ENCODE measurements around the gene THRB.

The THRB gene

DNA sequence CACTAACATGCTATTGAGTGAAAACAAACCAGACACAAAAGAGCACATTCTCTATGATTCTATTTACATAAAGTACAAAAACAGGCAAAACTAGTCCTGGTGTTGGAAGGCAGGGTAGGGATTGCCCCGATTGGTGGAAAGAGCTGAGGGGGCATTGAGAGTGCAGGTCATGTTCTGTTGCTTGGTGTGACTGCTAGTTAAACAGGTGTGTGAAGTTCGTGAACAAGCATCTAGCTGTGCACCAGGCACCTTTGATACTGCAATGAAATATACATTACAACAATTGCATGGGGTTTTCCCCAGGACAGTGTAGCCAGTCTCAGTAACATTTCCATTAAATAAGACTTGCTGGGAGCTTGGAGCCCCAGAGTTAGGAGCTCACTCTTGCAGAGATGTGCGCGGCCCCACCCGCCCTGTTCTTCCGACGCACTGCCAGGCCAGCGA is 26.3 kb upstream of the THRB start:
- Histone ChIP-seq H4K20me1 (ENCODE audit: low read depth, low read length) (no peaks in the 10 kb centered on the region), H3K9ac (ENCODE audit: low read length) (no peak overlapping the region), H3K36me3 (ENCODE audit: low read length) (no peaks in the 10 kb centered on the region)

DNA sequence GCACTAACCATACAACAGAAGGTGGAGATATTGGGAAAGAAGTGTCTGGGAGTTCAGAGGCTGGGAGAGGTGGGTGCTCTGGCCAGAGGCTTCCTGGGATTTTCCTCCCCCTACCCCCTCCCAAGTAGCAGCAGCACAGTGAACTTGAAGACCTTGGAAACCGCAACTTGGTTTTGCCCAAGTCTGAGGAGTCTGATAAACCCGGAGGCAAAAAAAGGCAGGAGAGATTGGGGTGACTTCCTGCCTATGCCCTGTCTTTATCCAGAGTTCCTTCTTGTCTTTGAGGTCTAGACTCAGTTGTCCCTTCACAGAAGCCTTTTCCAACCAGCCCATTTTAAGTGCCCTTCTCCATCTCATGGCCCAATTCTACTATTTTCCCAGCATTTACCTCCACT is 25.4 kb upstream of the THRB start:
- Histone ChIP-seq H3K9me2 (replicated peaks; ENCODE audit: insufficient read depth, low read length) (no peaks in the 10 kb centered on the region), H3K9ac (ENCODE audit: low read length) (no peak overlapping the region), H3F3A (ENCODE audit: insufficient read depth) (no peaks in the 10 kb centered on the region), H4K20me1 (ENCODE audit: low read depth, low read length) (no peaks in the 10 kb centered on the region), H3K4me3 (ENCODE audit: insufficient read depth, low read length, poor library complexity, severe bottlenecking) (no peak overlapping the region), H2AFZ (ENCODE audit: low read depth, low read length, severe bottlenecking) (no peak overlapping the region), H3K9me3 (ENCODE audit: insufficient read depth, low read length) (no peaks in the 10 kb centered on the region), H3K4me2 (ENCODE audit: low read depth, low read length, poor library complexity, severe bottlenecking) (no peak overlapping the region), H3K27ac (ENCODE audit: low read depth, low read length) (no peak overlapping the region), H3K36me3 (ENCODE audit: low read length) (no peaks in the 10 kb centered on the region), H3K79me2 (ENCODE audit: insufficient read depth, low read length) (no peaks in the 10 kb centered on the region), H3K27me3 (ENCODE audit: low read length) (no peaks in the 10 kb centered on the region)
- no peak for TF ChIP-seq EZH2phosphoT487 (conservative IDR thresholded peaks at IDR 0.05; ENCODE audit: low read length)
- TF ChIP-seq, protein P1, sequence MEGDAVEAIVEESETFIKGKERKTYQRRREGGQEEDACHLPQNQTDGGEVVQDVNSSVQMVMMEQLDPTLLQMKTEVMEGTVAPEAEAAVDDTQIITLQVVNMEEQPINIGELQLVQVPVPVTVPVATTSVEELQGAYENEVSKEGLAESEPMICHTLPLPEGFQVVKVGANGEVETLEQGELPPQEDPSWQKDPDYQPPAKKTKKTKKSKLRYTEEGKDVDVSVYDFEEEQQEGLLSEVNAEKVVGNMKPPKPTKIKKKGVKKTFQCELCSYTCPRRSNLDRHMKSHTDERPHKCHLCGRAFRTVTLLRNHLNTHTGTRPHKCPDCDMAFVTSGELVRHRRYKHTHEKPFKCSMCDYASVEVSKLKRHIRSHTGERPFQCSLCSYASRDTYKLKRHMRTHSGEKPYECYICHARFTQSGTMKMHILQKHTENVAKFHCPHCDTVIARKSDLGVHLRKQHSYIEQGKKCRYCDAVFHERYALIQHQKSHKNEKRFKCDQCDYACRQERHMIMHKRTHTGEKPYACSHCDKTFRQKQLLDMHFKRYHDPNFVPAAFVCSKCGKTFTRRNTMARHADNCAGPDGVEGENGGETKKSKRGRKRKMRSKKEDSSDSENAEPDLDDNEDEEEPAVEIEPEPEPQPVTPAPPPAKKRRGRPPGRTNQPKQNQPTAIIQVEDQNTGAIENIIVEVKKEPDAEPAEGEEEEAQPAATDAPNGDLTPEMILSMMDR (IDR thresholded peaks at IDR 0.05; ENCODE audit: insufficient read depth, low read length, poor library complexity, severe bottlenecking), result no peak

More for the DNA sequence above, 26.3 kb upstream of the THRB start:
- H3K4me2 ChIP-seq (ENCODE audit: low read depth, low read length, poor library complexity, severe bottlenecking), result no peak overlapping the region
- no peaks in the 10 kb centered on the region for H3K9me2 ChIP-seq (replicated peaks; ENCODE audit: insufficient read depth, low read length)
- no peaks in the 10 kb centered on the region for H3K27me3 ChIP-seq (ENCODE audit: low read length)
- TF ChIP-seq, protein P1 (IDR thresholded peaks at IDR 0.05; ENCODE audit: insufficient read depth, low read length, poor library complexity, severe bottlenecking), result no peak
- no peak for TF ChIP-seq EZH2phosphoT487 (conservative IDR thresholded peaks at IDR 0.05; ENCODE audit: low read length)
- H3K27ac ChIP-seq (ENCODE audit: low read depth, low read length), result no peak overlapping the region
- H3F3A ChIP-seq (ENCODE audit: insufficient read depth), result no peaks in the 10 kb centered on the region
- H2AFZ ChIP-seq (ENCODE audit: low read depth, low read length, severe bottlenecking), result no peak overlapping the region
- H3K4me3 ChIP-seq (ENCODE audit: insufficient read depth, low read length, poor library complexity, severe bottlenecking), result no peak overlapping the region
- H3K9me3 ChIP-seq (ENCODE audit: insufficient read depth, low read length), result no peaks in the 10 kb centered on the region
- H3K79me2 ChIP-seq (ENCODE audit: insufficient read depth, low read length), result no peaks in the 10 kb centered on the region

DNA sequence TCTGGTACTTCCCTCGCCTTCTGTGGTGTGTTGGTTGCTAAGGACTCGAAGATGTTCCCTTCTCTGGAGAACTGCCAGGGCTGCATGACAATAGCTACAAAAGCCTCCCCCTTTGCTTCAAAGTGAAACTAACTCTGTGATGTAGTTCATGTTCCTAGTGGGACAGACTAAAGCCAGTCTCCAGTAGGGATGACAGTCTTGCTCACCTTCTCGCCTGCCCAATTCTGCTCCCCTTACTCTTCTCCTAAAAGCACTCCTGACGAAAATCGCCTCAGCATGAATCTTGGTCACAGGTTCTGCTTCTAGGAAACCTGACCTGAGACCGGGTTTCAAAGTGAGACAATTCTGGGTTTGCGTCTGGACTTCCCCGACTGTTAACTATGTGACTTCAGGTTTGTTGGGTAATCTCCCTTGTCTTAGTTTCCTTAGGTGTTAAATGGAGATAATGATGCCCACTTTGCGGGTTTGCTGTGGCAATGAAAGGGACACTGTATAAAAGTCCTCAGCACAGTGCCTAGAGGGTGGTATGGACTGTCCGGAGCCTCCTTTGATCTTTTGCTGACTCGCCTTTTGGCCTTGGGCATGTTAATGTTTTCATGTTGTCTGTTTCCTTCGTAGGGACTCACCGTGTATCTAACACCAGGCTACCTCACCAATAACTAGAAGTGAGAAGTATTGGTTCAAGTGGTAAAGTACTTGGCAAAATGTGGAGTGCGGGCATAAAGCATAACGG is 24.9 kb upstream of the THRB start:
- H3K27me3 ChIP-seq (ENCODE audit: low read length), result no peaks in the 10 kb centered on the region
- no peak overlapping the region for H3K27ac ChIP-seq (ENCODE audit: low read depth, low read length)
- no peak overlapping the region for H3K4me3 ChIP-seq (ENCODE audit: insufficient read depth, low read length, poor library complexity, severe bottlenecking)
- H3K4me2 ChIP-seq (ENCODE audit: low read depth, low read length, poor library complexity, severe bottlenecking), result no peak overlapping the region
- H3K9me3 ChIP-seq (ENCODE audit: insufficient read depth, low read length), result no peaks in the 10 kb centered on the region
- H3K9me2 ChIP-seq (replicated peaks; ENCODE audit: insufficient read depth, low read length), result no peaks in the 10 kb centered on the region
- TF ChIP-seq EZH2phosphoT487 (conservative IDR thresholded peaks at IDR 0.05; ENCODE audit: low read length), result no peak
- no peak overlapping the region for H2AFZ ChIP-seq (ENCODE audit: low read depth, low read length, severe bottlenecking)
- H3F3A ChIP-seq (ENCODE audit: insufficient read depth), result no peaks in the 10 kb centered on the region
- H3K9ac ChIP-seq (ENCODE audit: low read length), result no peak overlapping the region
- H4K20me1 ChIP-seq (ENCODE audit: low read depth, low read length), result no peaks in the 10 kb centered on the region
- H3K79me2 ChIP-seq (ENCODE audit: insufficient read depth, low read length), result no peaks in the 10 kb centered on the region
- H3K36me3 ChIP-seq (ENCODE audit: low read length), result no peaks in the 10 kb centered on the region

DNA sequence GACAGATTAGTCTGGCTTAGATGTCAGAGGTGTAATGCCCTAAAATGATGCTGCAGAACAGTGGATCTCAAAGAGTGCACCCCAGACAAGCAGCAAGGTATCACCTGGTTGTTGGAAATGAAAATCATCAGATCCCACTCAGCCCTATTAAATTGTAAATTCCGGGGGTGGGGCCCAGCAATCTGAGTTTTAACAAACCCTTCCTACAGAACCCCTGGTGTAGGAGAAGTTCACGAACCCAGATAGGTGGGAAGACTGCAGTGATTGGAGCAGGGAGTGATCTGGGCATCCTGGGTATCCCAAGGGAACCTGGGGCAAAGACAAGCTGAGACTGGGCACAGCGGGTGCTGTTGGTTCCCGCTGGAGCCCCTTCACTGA is 24.3 kb upstream of the THRB start:
- H3K27me3 ChIP-seq (ENCODE audit: low read length), result no peaks in the 10 kb centered on the region
- H3K9ac ChIP-seq (ENCODE audit: low read length), result no peak overlapping the region
- TF ChIP-seq EZH2phosphoT487 (conservative IDR thresholded peaks at IDR 0.05; ENCODE audit: low read length), result no peak
- TF ChIP-seq, protein P1 (IDR thresholded peaks at IDR 0.05; ENCODE audit: insufficient read depth, low read length, poor library complexity, severe bottlenecking), result no peak
- no peak overlapping the region for H2AFZ ChIP-seq (ENCODE audit: low read depth, low read length, severe bottlenecking)
- no peaks in the 10 kb centered on the region for H3K9me3 ChIP-seq (ENCODE audit: insufficient read depth, low read length)
- no peaks in the 10 kb centered on the region for H3K9me2 ChIP-seq (replicated peaks; ENCODE audit: insufficient read depth, low read length)
- no peaks in the 10 kb centered on the region for H3K79me2 ChIP-seq (ENCODE audit: insufficient read depth, low read length)
- no peaks in the 10 kb centered on the region for H3K36me3 ChIP-seq (ENCODE audit: low read length)
- H3F3A ChIP-seq (ENCODE audit: insufficient read depth), result no peaks in the 10 kb centered on the region
- H4K20me1 ChIP-seq (ENCODE audit: low read depth, low read length), result no peaks in the 10 kb centered on the region
- no peak overlapping the region for H3K27ac ChIP-seq (ENCODE audit: low read depth, low read length)
- H3K4me2 ChIP-seq (ENCODE audit: low read depth, low read length, poor library complexity, severe bottlenecking), result no peak overlapping the region
- H3K4me3 ChIP-seq (ENCODE audit: insufficient read depth, low read length, poor library complexity, severe bottlenecking), result no peak overlapping the region

All from SU-DHL-6 (cell line).